ENCODE measurements around the gene ONECUT2. TPM values are rescaled to one million over a fixed set of nuclear protein-coding genes. Genes with fewer than 3 reads are reported as not detected.

ONECUT2 gene
- total RNA-seq, 1 experiment from 2014 or later: 4.3 TPM

DNA sequence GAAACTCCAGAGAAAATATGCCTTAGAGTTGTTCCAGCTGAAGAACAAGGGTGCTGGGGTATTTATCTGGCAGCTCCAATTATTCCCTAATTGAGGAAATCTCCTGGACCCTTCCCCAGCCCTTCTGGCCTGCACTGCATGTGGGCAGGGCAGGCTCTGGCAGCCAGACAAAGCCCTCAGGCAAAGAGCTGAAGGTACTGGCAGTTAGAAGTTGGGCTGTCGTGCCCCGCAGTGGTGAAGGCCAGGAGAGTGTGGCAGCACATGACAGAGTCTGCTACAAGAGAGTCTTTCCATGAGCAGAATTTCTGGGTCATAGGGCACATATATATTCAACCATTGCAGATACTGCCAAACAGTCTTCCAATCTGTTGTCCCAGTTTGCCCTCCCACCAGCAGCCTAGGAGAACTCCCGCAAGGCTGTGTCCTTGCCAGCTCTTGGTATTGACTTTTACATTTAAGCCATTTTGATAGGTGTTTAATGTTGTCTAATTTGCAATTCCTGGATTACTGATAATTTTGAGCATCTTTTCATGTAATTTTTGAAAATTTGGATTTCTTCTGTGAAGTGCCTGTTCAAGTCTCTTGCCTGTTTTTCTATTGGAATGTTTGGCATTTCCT, 26.6 kb downstream of the ONECUT2 start:
- DNase-seq (ENCODE audit: low read depth, low spot score): no peak
- CTCF ChIA-PET: no interaction called here
- Histone ChIP-seq H3K4me1 (ENCODE audit: control insufficient read depth in 1 of 2, insufficient read depth in 2 of 2, low read length in 2 of 2) (no peaks in the 10 kb centered on the region), H3K27ac (ENCODE audit: low read depth, low read length) (no peak overlapping the region), H3K4me3 (replicated peaks in 1 of 2; ENCODE audit: low read depth in 1 of 2, low read length in 2 of 2) (no peak overlapping the region), H3K9me3 (ENCODE audit: control insufficient read depth in 1 of 2, insufficient read depth in 1 of 2, low read depth in 1 of 2, low read length in 2 of 2) (no peaks in the 10 kb centered on the region), H3K4me2 (ENCODE audit: low read length) (no peak overlapping the region), H3K36me3 (ENCODE audit: control insufficient read depth in 1 of 2, insufficient read depth in 2 of 2, low read length in 2 of 2) (no peaks in the 10 kb centered on the region), H3K9ac (ENCODE audit: low read length) (no peak overlapping the region), H4K20me1 (ENCODE audit: insufficient read depth) (no peaks in the 10 kb centered on the region; the same call in 1 of the 2 replicates), H3K27me3 (ENCODE audit: insufficient read depth, low read length) (no peaks in the 10 kb centered on the region), H3K79me2 (ENCODE audit: insufficient read depth, low read length) (no peaks in the 10 kb centered on the region), H3K9me2 (ENCODE audit: insufficient read depth) (no peaks in the 10 kb centered on the region), H2AFZ (ENCODE audit: low read depth, low read length, poor library complexity, severe bottlenecking) (no peak overlapping the region)
- no peak for ATAC-seq
- no peak for TF ChIP-seq POLR2AphosphoS5 (IDR thresholded peaks at IDR 0.05; ENCODE audit: low read depth, low read length)
- TF ChIP-seq CEBPB (IDR thresholded peaks at IDR 0.05; ENCODE audit: low read depth): no peak
- no peak for TF ChIP-seq FOSL1 (IDR thresholded peaks at IDR 0.05; ENCODE audit: low read depth)
- TF ChIP-seq EGR1 (IDR thresholded peaks at IDR 0.05; ENCODE audit: low read depth): no peak
- no peak for TF ChIP-seq ZNF274 (IDR thresholded peaks at IDR 0.05; ENCODE audit: low read depth, low read length)
- TF ChIP-seq TCF7L2 (IDR thresholded peaks at IDR 0.05; ENCODE audit: borderline replicate concordance, extremely low read depth, insufficient read depth, insufficient read length): no peak
- no peak for TF ChIP-seq ELF1 (IDR thresholded peaks at IDR 0.05; ENCODE audit: borderline replicate concordance, low read depth)
- no peak for TF ChIP-seq CBX3 (IDR thresholded peaks at IDR 0.05; ENCODE audit: low read depth)
- TF ChIP-seq, protein P1, sequence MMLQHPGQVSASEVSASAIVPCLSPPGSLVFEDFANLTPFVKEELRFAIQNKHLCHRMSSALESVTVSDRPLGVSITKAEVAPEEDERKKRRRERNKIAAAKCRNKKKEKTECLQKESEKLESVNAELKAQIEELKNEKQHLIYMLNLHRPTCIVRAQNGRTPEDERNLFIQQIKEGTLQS (IDR thresholded peaks at IDR 0.05): no peak
- no peak for TF ChIP-seq SP1 (IDR thresholded peaks at IDR 0.05; ENCODE audit: low read depth)
- no peak for TF ChIP-seq JUND (IDR thresholded peaks at IDR 0.05)
- TF ChIP-seq, protein P2, sequence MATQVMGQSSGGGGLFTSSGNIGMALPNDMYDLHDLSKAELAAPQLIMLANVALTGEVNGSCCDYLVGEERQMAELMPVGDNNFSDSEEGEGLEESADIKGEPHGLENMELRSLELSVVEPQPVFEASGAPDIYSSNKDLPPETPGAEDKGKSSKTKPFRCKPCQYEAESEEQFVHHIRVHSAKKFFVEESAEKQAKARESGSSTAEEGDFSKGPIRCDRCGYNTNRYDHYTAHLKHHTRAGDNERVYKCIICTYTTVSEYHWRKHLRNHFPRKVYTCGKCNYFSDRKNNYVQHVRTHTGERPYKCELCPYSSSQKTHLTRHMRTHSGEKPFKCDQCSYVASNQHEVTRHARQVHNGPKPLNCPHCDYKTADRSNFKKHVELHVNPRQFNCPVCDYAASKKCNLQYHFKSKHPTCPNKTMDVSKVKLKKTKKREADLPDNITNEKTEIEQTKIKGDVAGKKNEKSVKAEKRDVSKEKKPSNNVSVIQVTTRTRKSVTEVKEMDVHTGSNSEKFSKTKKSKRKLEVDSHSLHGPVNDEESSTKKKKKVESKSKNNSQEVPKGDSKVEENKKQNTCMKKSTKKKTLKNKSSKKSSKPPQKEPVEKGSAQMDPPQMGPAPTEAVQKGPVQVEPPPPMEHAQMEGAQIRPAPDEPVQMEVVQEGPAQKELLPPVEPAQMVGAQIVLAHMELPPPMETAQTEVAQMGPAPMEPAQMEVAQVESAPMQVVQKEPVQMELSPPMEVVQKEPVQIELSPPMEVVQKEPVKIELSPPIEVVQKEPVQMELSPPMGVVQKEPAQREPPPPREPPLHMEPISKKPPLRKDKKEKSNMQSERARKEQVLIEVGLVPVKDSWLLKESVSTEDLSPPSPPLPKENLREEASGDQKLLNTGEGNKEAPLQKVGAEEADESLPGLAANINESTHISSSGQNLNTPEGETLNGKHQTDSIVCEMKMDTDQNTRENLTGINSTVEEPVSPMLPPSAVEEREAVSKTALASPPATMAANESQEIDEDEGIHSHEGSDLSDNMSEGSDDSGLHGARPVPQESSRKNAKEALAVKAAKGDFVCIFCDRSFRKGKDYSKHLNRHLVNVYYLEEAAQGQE (IDR thresholded peaks at IDR 0.05; ENCODE audit: low read depth): no peak
- no peak for TF ChIP-seq EZH2phosphoT487 (IDR thresholded peaks at IDR 0.05; ENCODE audit: borderline replicate concordance)
- TF ChIP-seq ZFX (IDR thresholded peaks at IDR 0.05): no peak
- no peak for TF ChIP-seq MAX (IDR thresholded peaks at IDR 0.05)
- no peak for TF ChIP-seq RAD21 (IDR thresholded peaks at IDR 0.05; ENCODE audit: low read depth)
- TF ChIP-seq SIN3A (IDR thresholded peaks at IDR 0.05; ENCODE audit: low read depth): no peak
- no peak for TF ChIP-seq ZBTB33 (IDR thresholded peaks at IDR 0.05; ENCODE audit: extremely low read depth, insufficient replicate concordance, low read length)
- POLR2A ChIA-PET: no interaction called here
- intact Hi-C loops (cut with micrococcal nuclease): no loop called here
- BruUV-seq (replicated peaks): no TSS peak
- RAD21 ChIA-PET (ENCODE audit: low non-redundant PET in 1 of 2, low total read pairs in 2 of 2, uncharacterized antibody in 2 of 2, unreplicated experiment in 2 of 2): no interaction called here

All from HCT116 (cell line).